Coronary artery (tissue), 2 donors: Measurements from ENCODE around the gene SLC25A5.

Experiments
- DNase-seq: peaks from one replicate; pipeline ENCODE4 v3.0.0-alpha.2; 2017; ENCODE audit warnings: low spot score
- H3K27ac ChIP-seq, 2 donors: fragments of 200-600 bp; sonication (generic); one replicate each; pipeline ENCODE4 v1.5.1; 2016 to 2019
- H3K4me3 ChIP-seq: fragments of 200-600 bp; sonication (generic); 2 replicates; pipeline ENCODE4 v1.5.1; 2016; ENCODE audit warnings: mild to moderate bottlenecking, moderate library complexity
- CTCF ChIP-seq: fragments of 200-600 bp; sonication (generic); IDR thresholded peaks from one replicate; pipeline ENCODE4 v1.5.1; 2019; ENCODE audit warnings: antibody characterized with exemption

SLC25A5 gene

GRCh38 chrX:119467842-119468550, at the start of gene SLC25A5:
SLC25A5 (plus strand) TSS chrX:119468444; CDS start chrX:119468516, 72 bp downstream.
- peak; percentile 82 for DNase-seq
- Histone ChIP-seq H3K27ac (peak within 1 kb of the TSS; percentile 85 to 96), H3K4me3 (peak within 1 kb of the TSS; percentile 82)
- no peak for TF ChIP-seq CTCF

- no peak for TF ChIP-seq CTCF
- H3K27ac ChIP-seq: no peak overlapping the region
- no peak for DNase-seq
These were observed 49.1 kb upstream of the SLC25A5 start for GRCh38 chrX:119419146-119419545.

GRCh38 chrX:119419898-119420297, 48.3 kb upstream of the SLC25A5 start:
- H3K4me3 ChIP-seq: no peak overlapping the region
- H3K27ac ChIP-seq: no peak overlapping the region

More at GRCh38 chrX:119419146-119419545, 49.1 kb upstream of the SLC25A5 start:
- no peak overlapping the region for H3K4me3 ChIP-seq

GRCh38 chrX:119421016-119421705, 47.1 kb upstream of the SLC25A5 start:
- DNase-seq: no peak
- H3K27ac ChIP-seq: no peak overlapping the region
- TF ChIP-seq CTCF: no peak

More at GRCh38 chrX:119419898-119420297, 48.3 kb upstream of the SLC25A5 start:
- DNase-seq: no peak
- no peak for TF ChIP-seq CTCF

GRCh38 chrX:119423631-119424030, 44.6 kb upstream of the SLC25A5 start:
- no peak for DNase-seq
- H3K4me3 ChIP-seq: no peak overlapping the region
- no peak for TF ChIP-seq CTCF
- H3K27ac ChIP-seq: no peak overlapping the region

More at GRCh38 chrX:119421016-119421705, 47.1 kb upstream of the SLC25A5 start:
- H3K4me3 ChIP-seq: no peak overlapping the region

- Histone ChIP-seq H3K4me3 (no peak overlapping the region), H3K27ac (no peak overlapping the region)
- DNase-seq: no peak
- TF ChIP-seq CTCF: no peak
These were observed 43.2 kb upstream of the SLC25A5 start for GRCh38 chrX:119424999-119425398.
